Measurements from ENCODE around the gene UBXN2A. TPM values are rescaled to one million over a fixed set of nuclear protein-coding genes. Genes with fewer than 3 reads are reported as not detected.

Gene UBXN2A, protein sequence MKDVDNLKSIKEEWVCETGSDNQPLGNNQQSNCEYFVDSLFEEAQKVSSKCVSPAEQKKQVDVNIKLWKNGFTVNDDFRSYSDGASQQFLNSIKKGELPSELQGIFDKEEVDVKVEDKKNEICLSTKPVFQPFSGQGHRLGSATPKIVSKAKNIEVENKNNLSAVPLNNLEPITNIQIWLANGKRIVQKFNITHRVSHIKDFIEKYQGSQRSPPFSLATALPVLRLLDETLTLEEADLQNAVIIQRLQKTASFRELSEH
- total RNA-seq = 10 to 100 TPM; 11.7 to 20.4 (median 15.8) TPM

DNA sequence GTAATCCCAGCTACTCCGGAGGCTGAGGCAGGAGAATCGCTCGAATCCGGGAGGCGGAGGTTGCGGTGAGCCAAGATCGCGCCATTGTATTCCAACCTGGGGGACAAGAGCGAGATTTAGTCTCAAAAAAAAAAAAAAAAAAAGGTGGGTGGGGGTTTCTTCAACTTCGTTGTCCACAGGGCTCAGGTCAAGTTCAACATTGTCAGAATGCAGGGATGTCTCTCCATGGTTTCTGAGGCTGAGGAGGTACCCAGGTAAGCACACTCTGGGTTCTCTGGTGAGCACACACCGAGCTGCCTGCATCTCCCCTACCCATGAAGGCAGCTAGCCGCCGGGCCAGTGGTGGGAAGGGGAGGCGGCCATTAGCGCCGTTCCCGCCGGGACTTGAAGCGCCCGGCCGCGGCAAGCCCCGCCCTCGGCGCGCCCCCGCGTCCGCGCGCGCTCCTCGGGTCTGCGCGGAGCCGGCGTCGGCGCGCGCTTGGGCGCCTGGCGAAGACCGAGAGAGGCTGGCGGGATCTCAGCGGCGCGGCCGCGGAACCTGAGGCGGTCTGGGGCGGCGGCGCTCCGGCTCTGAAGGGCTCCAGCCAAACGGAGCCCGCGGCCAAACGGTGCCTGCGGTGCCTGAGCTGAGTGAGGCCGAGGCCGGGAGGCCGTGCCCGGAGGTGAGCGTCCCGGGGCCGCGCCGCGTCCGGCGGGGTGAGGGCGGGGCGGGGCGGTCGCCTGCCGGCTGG, at the start of gene UBXN2A:
Gene UBXN2A (plus strand): TSS at position 477 of the 731 bp plus-strand sequence. CDS start 17,852 bp downstream, outside the sequence.
- peak; percentile 73 to 89 (median 88) for DNase-seq
- H3K27ac ChIP-seq = peak within 1 kb of the TSS; percentile 86 to 98 (median 96)
- H3K4me3 ChIP-seq = peak within 1 kb of the TSS; percentile 73 to 97 (median 84)
- peaks cover 0 to 29% (median 2%) of the 10 kb centered on the region in 4 donors for H3K4me1 ChIP-seq
- no peaks in the 10 kb centered on the region for H3K27me3 ChIP-seq
- H3K36me3 ChIP-seq = no peaks in the 10 kb centered on the region
- TF ChIP-seq CTCF (IDR thresholded peaks at IDR 0.05) = no peak
- TF ChIP-seq POLR2A (IDR thresholded peaks at IDR 0.05) = peak; percentile 60 to 90
- no peaks in the 10 kb centered on the region for H3K9me3 ChIP-seq

DNA sequence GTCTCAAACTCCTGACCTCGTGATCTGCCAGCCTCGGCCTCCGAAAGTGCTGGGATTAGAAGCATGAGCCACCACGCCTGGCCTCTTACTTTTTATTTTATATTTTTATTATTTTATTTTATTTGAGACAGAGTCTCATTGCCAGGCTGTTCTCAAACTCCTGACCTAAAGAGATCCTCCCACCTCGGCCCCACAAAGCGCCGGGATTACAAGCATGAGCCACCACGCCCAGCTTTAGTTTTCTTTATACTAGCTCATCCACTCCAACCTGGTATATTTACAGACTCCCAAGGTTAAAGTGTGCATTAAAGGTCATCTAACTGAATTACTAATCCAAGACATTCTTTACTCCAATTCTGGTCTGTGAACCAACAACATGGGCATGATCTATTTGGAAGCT, 40.1 kb upstream of the UBXN2A start:
- no peak for DNase-seq
- Histone ChIP-seq H3K9me3 (no peaks in the 10 kb centered on the region), H3K4me3 (no peak overlapping the region), H3K36me3 (no peaks in the 10 kb centered on the region), H3K27ac (peak overlapping the region in 3 of 4 donors; percentile 11 to 66 (median 52)), H3K27me3 (no peaks in the 10 kb centered on the region), H3K4me1 (peaks cover 0 to 34% (median 2%) of the 10 kb centered on the region in 4 donors)
- TF ChIP-seq POLR2A (IDR thresholded peaks at IDR 0.05) (no peak), CTCF (IDR thresholded peaks at IDR 0.05) (no peak)

DNA sequence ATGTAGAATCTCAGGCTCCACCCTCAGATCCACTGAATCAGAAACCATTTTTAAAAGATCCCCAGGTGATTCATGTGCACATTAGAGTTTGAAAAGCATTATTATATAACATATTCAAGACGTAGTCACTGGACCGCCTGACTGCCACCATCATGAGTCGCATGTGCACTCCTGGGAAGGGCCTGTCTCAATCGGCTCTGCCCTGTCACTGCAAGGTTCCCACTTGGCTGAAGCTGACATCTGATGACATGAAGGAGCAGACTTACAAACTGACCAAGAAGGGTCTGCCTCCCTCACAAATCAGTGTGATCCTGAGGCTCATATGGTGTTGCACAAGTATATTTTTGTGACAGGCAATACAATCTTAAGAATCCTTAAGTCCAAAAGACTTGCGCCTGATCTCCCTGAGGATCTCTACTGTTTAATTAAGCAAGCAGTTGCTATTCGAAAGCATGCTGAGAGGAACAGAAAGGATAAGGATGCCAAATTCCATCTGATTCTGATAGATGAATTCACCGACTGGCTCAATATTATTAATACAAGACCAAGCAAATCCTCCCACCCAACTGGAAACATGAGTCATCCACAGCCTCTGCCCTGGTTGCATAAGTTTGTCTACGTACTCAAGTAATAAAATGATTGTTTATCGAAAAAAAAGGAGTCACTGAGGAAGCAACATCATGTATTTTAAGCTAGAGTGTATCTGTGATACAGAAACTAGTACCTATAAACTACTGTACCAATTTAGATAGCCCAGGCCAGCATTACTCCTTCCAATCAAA, 39.5 kb upstream of the UBXN2A start:
- no peaks in the 10 kb centered on the region for H3K36me3 ChIP-seq
- no peak for TF ChIP-seq POLR2A (IDR thresholded peaks at IDR 0.05)
- TF ChIP-seq CTCF (IDR thresholded peaks at IDR 0.05) = no peak
- peak in 1 of 3 donors; percentile 59 for DNase-seq
- H3K9me3 ChIP-seq = no peaks in the 10 kb centered on the region
- no peaks in the 10 kb centered on the region for H3K27me3 ChIP-seq
- H3K4me3 ChIP-seq = no peak overlapping the region
- peaks cover 0 to 36% (median 2%) of the 10 kb centered on the region in 4 donors for H3K4me1 ChIP-seq
- peak overlapping the region in 3 of 4 donors; percentile 11 to 66 (median 52) for H3K27ac ChIP-seq

DNA sequence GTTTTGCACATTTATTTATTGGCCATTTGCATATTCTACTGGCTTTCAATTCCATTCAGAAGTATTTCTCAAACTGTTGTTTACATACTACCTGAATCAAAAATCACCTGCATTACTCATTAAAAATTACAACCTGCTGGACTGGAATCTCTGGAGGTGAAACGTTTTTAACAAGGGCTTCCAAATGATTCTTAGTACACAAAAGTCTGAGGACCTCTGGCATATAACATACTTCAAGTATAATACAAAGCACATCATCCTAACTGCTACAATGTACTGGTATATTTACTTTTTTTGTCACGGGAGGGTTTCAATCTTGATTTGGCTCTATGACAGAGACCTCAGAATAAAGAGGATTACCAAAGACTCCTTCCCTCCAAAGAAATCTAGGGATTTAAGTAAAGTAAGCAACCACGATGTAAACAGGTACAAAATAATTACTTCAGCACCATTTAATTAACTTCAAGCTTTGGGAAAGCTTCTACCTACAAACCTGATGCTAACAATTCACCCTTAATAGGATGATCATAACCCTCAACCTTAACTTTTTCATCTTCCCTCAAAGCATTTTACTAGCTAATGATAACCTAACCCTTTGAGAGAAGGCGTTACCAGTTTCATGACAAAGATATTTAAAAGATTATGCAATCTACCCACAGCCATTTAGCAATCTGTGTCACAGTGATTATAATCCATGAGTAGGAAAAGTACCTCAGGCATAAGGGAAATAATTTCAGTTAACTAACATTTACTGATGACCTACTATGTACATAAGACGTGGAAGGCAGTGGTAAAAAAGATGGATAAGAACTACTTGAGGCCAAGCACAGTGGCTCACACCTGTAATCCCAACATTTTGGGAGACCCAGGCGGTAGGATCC, 38.1 kb upstream of the UBXN2A start:
- peaks cover 0 to 36% (median 2%) of the 10 kb centered on the region in 4 donors for H3K4me1 ChIP-seq
- no peak overlapping the region for H3K27ac ChIP-seq
- no peaks in the 10 kb centered on the region for H3K36me3 ChIP-seq
- DNase-seq = no peak
- TF ChIP-seq POLR2A (IDR thresholded peaks at IDR 0.05) (no peak), CTCF (IDR thresholded peaks at IDR 0.05) (no peak)
- no peak overlapping the region for H3K4me3 ChIP-seq
- H3K27me3 ChIP-seq = no peaks in the 10 kb centered on the region
- H3K9me3 ChIP-seq = no peaks in the 10 kb centered on the region

DNA sequence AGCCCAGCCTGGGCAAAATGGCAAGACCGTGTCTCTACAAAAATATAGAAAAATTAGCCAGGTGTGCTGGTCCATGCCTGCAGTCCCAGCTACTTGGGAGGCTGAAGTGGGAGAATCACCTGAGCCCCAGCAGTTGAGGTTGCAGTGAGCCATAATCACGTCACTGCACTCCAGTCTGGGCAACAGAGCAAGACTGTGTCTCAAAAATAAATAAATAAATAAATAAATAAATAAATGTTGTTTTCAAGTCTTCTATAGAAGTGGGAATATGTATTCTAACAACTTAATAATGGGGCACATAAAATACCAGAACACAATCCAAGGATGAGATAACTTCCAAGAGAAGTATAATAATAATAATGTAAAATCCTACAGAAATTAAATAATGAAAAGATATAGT, 37.2 kb upstream of the UBXN2A start:
- peaks cover 0 to 36% (median 2%) of the 10 kb centered on the region in 4 donors for H3K4me1 ChIP-seq
- no peak for TF ChIP-seq CTCF (IDR thresholded peaks at IDR 0.05)
- no peak for TF ChIP-seq POLR2A (IDR thresholded peaks at IDR 0.05)

More for the DNA sequence above, 37.2 kb upstream of the UBXN2A start:
- H3K4me3 ChIP-seq = no peak overlapping the region
- H3K9me3 ChIP-seq = no peaks in the 10 kb centered on the region
- H3K27me3 ChIP-seq = no peaks in the 10 kb centered on the region
- no peak overlapping the region for H3K27ac ChIP-seq
- H3K36me3 ChIP-seq = no peaks in the 10 kb centered on the region
- no peak for DNase-seq
